Epithelial cell of proximal tubule (primary cell): ENCODE results near the gene KBTBD13. TPM values are rescaled to one million over a fixed set of nuclear protein-coding genes. Genes with fewer than 3 reads are reported as not detected.
A peak's percentile ranks its signal among the peaks of the same experiment; 100 is the strongest.

Experiments used
- DNase-seq: peaks from one replicate; pipeline ENCODE4 v3.0.0-alpha.2; 2011; ENCODE audit warnings: low read depth
- H3K4me3 ChIP-seq: 2 replicates; pipeline ENCODE4 v1.5.1; 2011; ENCODE audit warnings: low read depth, mild to moderate bottlenecking, low read length
- CTCF ChIP-seq: conservative IDR thresholded peaks from 2 replicates; pipeline ENCODE4 v1.5.1; 2012; ENCODE audit warnings: low read depth, mild to moderate bottlenecking, low read length
- total RNA-seq: library from RNA; depleted of rRNA; stranded (reverse); fragments of >200 nt; gene quantifications from 2 replicates; pipeline ENCODE4 v1.2.3, GENCODE V29; 2015

Gene KBTBD13
- total RNA-seq, 1 donor from 2014 or later: not detected

DNA sequence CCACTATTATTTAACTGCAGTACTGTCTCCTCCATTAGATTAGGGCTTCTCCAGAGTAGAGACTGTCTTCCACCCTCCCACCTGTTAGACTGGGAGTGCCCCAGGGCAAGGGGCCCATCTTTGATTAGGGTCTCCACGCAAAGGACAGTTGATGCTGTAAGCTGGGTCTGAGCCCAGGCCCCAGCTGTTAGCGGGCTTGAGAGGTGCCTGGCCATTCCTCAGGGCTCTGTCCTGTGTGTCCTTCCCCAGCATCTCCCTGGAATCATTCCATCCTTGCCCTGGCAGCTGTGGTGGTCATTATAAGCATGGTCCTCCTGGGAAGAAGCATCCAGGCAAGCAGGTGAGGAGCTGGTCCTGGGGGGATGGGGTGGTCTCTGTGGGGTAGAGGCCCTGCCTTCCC is 25.3 kb upstream of the KBTBD13 start:
- no peak for TF ChIP-seq CTCF
- H3K4me3 ChIP-seq: no peak overlapping the region
- DNase-seq: no peak

DNA sequence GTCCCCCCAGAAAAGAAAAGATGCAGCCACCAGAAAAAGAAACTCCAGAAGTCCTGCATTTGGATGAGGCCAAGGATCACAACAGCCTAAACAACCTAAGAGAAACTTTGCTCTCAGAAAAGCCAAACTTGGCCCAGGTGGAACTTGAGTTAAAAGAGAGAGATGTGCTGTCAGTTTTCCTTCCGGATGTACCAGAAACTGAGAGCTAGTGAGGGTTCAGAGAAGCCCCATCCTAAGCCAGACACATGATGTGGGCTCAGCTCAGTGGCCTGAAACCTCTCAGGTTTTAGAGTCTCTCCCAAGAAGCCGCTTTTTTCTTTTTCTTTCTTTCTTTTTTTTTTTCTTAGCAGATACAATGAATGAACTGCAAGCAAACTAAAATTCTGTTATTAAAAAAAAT is 23.6 kb upstream of the KBTBD13 start:
- no peak for TF ChIP-seq CTCF
- no peak for DNase-seq

DNA sequence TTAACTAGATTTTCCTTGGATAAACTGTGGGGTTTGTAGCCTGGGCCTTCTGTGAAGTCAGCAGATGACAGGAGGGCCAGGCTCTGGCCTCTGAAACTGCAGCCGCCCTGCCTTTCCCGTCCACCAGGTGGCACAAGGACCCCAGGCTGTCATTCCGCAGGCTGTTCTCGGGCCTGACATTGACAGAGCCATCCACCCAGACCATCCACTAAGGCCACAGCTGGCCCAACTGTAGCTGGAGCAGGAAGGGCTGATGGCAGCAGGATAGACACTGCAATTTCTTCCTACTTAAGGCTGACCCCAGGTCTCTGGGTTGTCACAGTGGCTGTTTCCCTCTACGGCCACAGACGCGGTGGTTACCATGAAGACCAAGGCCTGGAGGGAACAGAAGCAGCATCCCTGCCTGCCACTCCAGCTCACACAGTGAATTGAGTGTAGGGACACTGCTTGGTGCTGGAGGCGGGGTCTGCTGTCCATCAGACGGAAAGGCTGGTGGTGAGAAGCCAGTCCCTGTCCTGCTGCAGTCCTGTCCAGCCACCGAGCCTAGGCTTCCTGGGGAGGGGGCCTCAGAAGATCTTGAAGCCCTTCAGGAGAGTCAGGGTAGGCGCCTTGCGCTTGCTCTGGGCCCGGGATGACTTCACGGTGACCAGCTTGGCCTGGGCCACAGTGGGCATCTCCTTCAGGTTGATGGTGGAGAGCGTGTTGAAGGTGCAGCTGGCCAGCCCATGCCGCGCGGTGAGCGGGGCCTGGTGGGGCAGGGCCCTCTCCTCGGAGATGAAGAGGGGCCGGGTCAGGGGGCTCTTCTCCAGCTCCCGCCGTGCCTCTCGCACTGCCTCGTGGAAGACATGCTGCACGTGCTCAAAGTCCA is 22.0 kb upstream of the KBTBD13 start:
- TF ChIP-seq CTCF: peak; percentile 93
- H3K4me3 ChIP-seq: no peak overlapping the region
- DNase-seq: no peak

More for the DNA sequence above, 23.6 kb upstream of the KBTBD13 start:
- no peak overlapping the region for H3K4me3 ChIP-seq

- TF ChIP-seq CTCF: no peak
- no peak for DNase-seq
- no peak overlapping the region for H3K4me3 ChIP-seq
These were observed 21.2 kb upstream of the KBTBD13 start for GRCh38 chr15:65055201-65055870.

GRCh38 chr15:65056106-65056505 is 20.4 kb upstream of the KBTBD13 start:
- TF ChIP-seq CTCF: no peak
- no peak overlapping the region for H3K4me3 ChIP-seq
- no peak for DNase-seq

- no peak for TF ChIP-seq CTCF
- H3K4me3 ChIP-seq: no peak overlapping the region
- DNase-seq: peak; percentile 89
These were observed 19.5 kb upstream of the KBTBD13 start for GRCh38 chr15:65056868-65057548.
